Stomach (tissue), 9 donors: ENCODE measurements around the gene STAT5B. TPM values are rescaled to one million over a fixed set of nuclear protein-coding genes. Genes with fewer than 3 reads are reported as not detected.

Experiments
- DNase-seq, 2 donors: peaks; one replicate each; pipeline versions ENCODE4 v3.0.0 to v3.0.0-alpha.2; 2013 to 2019
- H3K27ac ChIP-seq, 5 donors: fragments of 200-600 bp in 4 of 5; sonication (generic) in 4 of 5; one replicate each; pipeline ENCODE4 v1.5.1; 2013 to 2019; ENCODE audit warnings: mild to moderate bottlenecking in 1 of 5, moderate library complexity in 1 of 5
- H3K27me3 ChIP-seq, 3 donors: fragments of 200-600 bp; sonication (generic); one replicate each; pipeline ENCODE4 v1.5.1; 2017 to 2019; ENCODE audit warnings: mixed run types in 1 of 3
- H3K36me3 ChIP-seq, 4 donors: fragments of 200-600 bp; sonication (generic); 1 replicate in 3 of 4; 2 replicates in 1 of 4; pipeline ENCODE4 v1.5.1; 2016 to 2019
- H3K4me1 ChIP-seq, 4 donors: fragments of 200-600 bp; sonication (generic); one replicate each; pipeline ENCODE4 v1.5.1; 2016 to 2019
- H3K4me3 ChIP-seq, 4 donors: fragments of 200-600 bp; sonication (generic) in 3 of 4; one replicate each; pipeline ENCODE4 v1.5.1; 2016 to 2019; ENCODE audit warnings: mild to moderate bottlenecking in 1 of 4
- H3K9me3 ChIP-seq, 4 donors: fragments of 200-600 bp; sonication (generic); one replicate each; pipeline ENCODE4 v1.5.1; 2016 to 2019
- EP300 ChIP-seq: sonication (generic); formaldehyde crosslinking; IDR thresholded peaks from one replicate; pipeline ENCODE4 v1.6.1; 2017; ENCODE audit warnings: antibody characterized with exemption
- POLR2A ChIP-seq, 4 donors: fragments of 450-650 bp; IDR thresholded peaks; one replicate each; pipeline ENCODE4 v1.6.1; 2016; ENCODE audit warnings: antibody characterized with exemption in 4 of 4, control low read depth in 2 of 4, mild to moderate bottlenecking in 1 of 4, moderate library complexity in 1 of 4
- POLR2AphosphoS5 ChIP-seq, 3 donors: sonication (generic); formaldehyde crosslinking; IDR thresholded peaks; one replicate each; pipeline ENCODE4 v1.6.1; 2016; ENCODE audit warnings: antibody characterized with exemption in 3 of 3
- WGBS, 5 donors: extraction: QIAGEN DNeasy Blood & Tissue Kit in 3 of 5; methylation state at CpG; one replicate each; pipeline versions ENCODE4 v1.1.5 to v1.1.7; 2013 to 2018; 5-methylcytosine and 5-hydroxymethylcytosine counted together
- intact Hi-C: fragments of 100-400 bp; cut with DNase I; formaldehyde crosslinking; loops from one replicate; pipeline ENCODE4 v1.15.1; 2023; ENCODE audit warnings: low total_unique reads
- polyA plus RNA-seq, 3 donors: library from polyadenylated mRNA; stranded (reverse); fragments of 200-250 nt; gene quantifications; one replicate each; pipeline ENCODE4 v1.2.3, GENCODE V29; 2013
- total RNA-seq, 5 donors: library from RNA; depleted of rRNA; stranded (reverse); fragments of >200 nt; gene quantifications; one replicate each; pipeline versions ENCODE4 v1.1.0 to v1.2.3, GENCODE V29; 2014 to 2016
- TF ChIP-seq, protein P1 (sequence below), 7 experiments: fragments of 450-650 bp in 4 of 7; fragments of 200-600 bp in 3 of 7; sonication (generic) in 3 of 7; IDR thresholded peaks; one replicate each; pipeline ENCODE4 v1.5.1; 2016 to 2019; ENCODE audit warnings: antibody characterized with exemption in 7 of 7, control low read depth in 2 of 7, mild to moderate bottlenecking in 1 of 7
- donor health status: healthy with polysubstance abuse.
- donor health status: Bipolar disorder and iron deficiency.
- donor health status: healthy.

Gene STAT5B
- total and polyA plus RNA-seq, 8 donors, result 18.9 to 86.2 (median 52.4) TPM

DNA sequence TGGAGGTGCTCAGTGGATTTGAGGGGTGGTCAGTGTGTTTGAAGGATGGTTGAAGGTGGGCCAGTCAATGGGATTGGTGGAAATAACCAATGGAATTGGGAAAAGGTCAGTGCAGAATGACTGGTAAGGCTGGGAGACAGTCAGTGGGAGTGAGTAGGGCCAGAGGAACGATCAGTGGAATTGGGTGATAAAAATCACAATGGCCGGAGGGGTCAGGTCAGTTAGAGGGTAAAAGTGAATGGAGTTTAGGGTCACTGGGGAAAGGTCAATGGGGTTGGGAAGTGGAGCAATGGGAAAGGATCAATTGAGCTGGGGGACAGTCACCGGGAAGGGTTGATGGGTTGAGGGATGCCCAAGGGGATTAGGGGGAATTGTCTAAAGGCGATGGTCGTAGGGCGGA lies 110.4 kb downstream of the STAT5B start:
- no peak for DNase-seq
- H3K9me3 ChIP-seq, result no peaks in the 10 kb centered on the region
- TF ChIP-seq, protein P1, sequence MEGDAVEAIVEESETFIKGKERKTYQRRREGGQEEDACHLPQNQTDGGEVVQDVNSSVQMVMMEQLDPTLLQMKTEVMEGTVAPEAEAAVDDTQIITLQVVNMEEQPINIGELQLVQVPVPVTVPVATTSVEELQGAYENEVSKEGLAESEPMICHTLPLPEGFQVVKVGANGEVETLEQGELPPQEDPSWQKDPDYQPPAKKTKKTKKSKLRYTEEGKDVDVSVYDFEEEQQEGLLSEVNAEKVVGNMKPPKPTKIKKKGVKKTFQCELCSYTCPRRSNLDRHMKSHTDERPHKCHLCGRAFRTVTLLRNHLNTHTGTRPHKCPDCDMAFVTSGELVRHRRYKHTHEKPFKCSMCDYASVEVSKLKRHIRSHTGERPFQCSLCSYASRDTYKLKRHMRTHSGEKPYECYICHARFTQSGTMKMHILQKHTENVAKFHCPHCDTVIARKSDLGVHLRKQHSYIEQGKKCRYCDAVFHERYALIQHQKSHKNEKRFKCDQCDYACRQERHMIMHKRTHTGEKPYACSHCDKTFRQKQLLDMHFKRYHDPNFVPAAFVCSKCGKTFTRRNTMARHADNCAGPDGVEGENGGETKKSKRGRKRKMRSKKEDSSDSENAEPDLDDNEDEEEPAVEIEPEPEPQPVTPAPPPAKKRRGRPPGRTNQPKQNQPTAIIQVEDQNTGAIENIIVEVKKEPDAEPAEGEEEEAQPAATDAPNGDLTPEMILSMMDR (IDR thresholded peaks at IDR 0.05), result no peak
- TF ChIP-seq POLR2AphosphoS5 (IDR thresholded peaks at IDR 0.05), result no peak
- TF ChIP-seq EP300, result no peak
- TF ChIP-seq POLR2A (IDR thresholded peaks at IDR 0.05), result no peak
- H3K36me3 ChIP-seq, result no peaks in the 10 kb centered on the region
- 83 to 91% (median 90%) methylated on average over 6 of the region's 6 CpGs for WGBS, 5 donors
- H3K4me3 ChIP-seq, result no peak overlapping the region
- no peaks in the 10 kb centered on the region for H3K4me1 ChIP-seq
- no peaks in the 10 kb centered on the region for H3K27me3 ChIP-seq
- no peak overlapping the region for H3K27ac ChIP-seq
- intact Hi-C loops, result no loop called here

DNA sequence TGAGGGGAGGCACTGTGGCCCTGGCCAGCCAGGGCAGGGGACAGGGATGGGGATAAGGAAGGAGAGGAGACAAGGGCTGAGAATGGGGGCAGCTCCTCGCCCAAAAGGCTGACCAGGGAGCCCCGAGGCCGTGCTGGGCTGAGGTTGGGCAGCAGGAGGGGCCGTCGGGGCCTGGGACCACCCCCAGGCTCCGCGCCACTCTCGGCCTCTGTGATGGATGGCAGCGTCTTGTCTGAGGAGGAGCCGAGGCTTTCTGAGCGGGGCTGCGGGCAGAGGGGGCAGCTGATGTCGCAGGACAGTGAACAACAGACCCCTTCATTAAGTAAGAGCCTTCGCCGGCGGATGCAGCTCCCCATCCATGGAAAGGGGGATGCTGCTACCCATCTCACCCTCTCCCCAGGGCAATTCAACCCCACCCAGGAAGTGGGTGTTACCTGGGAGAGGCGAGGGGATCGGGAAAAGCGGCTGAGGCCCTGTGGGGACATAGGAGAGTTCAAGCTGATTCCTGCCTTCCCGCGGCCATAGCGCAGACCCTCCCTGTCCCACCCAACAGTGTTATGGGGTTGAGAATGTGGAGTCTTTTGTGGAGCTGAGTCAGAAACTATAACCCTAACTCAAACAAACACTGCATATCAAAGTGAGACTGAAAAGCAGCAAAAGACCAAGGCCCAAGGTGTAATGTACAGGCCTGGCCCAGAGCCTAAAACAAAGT lies 112.3 kb downstream of the STAT5B start:
- no peaks in the 10 kb centered on the region for H3K36me3 ChIP-seq
- no peaks in the 10 kb centered on the region for H3K4me1 ChIP-seq
- H3K27me3 ChIP-seq, result no peaks in the 10 kb centered on the region
- H3K9me3 ChIP-seq, result no peaks in the 10 kb centered on the region
- H3K4me3 ChIP-seq, result no peak overlapping the region
- TF ChIP-seq, protein P1 (IDR thresholded peaks at IDR 0.05), result no peak
- TF ChIP-seq EP300 (no peak), POLR2AphosphoS5 (IDR thresholded peaks at IDR 0.05) (no peak), POLR2A (IDR thresholded peaks at IDR 0.05) (no peak)
- no peak overlapping the region for H3K27ac ChIP-seq
- intact Hi-C loops, result no loop called here
- DNase-seq, result no peak
- WGBS, 5 donors, result 51 to 62% (median 53%) methylated on average over 13 to 22 of the region's 22 CpGs

- Histone ChIP-seq H3K27ac (no peak overlapping the region), H3K9me3 (no peaks in the 10 kb centered on the region), H3K4me1 (no peaks in the 10 kb centered on the region), H3K36me3 (no peaks in the 10 kb centered on the region), H3K27me3 (no peaks in the 10 kb centered on the region), H3K4me3 (no peak overlapping the region)
- 59 to 64% (median 61%) methylated on average over 8 of the region's 8 CpGs for WGBS, 5 donors
- intact Hi-C loops, result no loop called here
- TF ChIP-seq EP300, result no peak
- TF ChIP-seq POLR2A (IDR thresholded peaks at IDR 0.05), result no peak
- TF ChIP-seq, protein P1 (IDR thresholded peaks at IDR 0.05), result peak in 1 of 7 experiments; percentile 3
- TF ChIP-seq POLR2AphosphoS5 (IDR thresholded peaks at IDR 0.05), result no peak
- no peak for DNase-seq
Measured at GRCh38 chr17:42163113-42163512, 113.1 kb downstream of the STAT5B start.

DNA sequence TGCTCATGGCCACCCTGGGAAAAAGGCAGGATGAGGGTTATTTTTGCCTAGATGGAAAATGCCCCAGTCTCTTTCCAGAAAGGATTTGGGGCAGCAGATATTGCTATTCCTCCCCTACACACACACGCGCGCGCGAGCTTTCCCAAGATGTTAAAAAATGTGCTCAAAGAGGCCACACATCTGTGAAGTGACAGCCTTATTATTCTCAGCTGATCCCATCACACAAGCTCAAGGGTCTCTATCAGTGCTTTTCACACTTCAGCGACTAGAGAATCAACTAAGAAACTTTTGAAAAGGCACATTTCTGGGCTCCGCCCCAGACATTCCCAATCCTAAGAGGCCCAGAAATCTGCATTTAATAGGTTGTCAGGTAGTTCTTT lies 115.7 kb downstream of the STAT5B start:
- Histone ChIP-seq H3K36me3 (no peaks in the 10 kb centered on the region), H3K27ac (no peak overlapping the region), H3K4me3 (no peak overlapping the region), H3K27me3 (no peaks in the 10 kb centered on the region), H3K4me1 (peaks cover under 1 to 5% (median 4%) of the 10 kb centered on the region in 4 donors), H3K9me3 (no peaks in the 10 kb centered on the region)
- intact Hi-C loops, result no loop called here
- 86 to 96% (median 91%) methylated on average over 7 of the region's 7 CpGs for WGBS, 5 donors
- TF ChIP-seq, protein P1 (IDR thresholded peaks at IDR 0.05), result no peak
- no peak for TF ChIP-seq EP300
- no peak for TF ChIP-seq POLR2AphosphoS5 (IDR thresholded peaks at IDR 0.05)
- no peak for TF ChIP-seq POLR2A (IDR thresholded peaks at IDR 0.05)
- no peak for DNase-seq
